Measurements from ENCODE around the gene TPD52L3.

- TF ChIP-seq CTCF (IDR thresholded peaks at IDR 0.05) = no peak
- no peak for TF ChIP-seq POLR2A (IDR thresholded peaks at IDR 0.05; ENCODE audit: low read depth)
- TF ChIP-seq EP300 (IDR thresholded peaks at IDR 0.05) = no peak
These were observed 6.1 kb downstream of the TPD52L3 start for GRCh38 chr9:6334305-6334704.

All from esophagus muscularis mucosa (tissue), 4 donors.